ENCODE results near the gene EXT2. TPM values are rescaled to one million over a fixed set of nuclear protein-coding genes. Genes with fewer than 3 reads are reported as not detected.

The EXT2 gene
- total RNA-seq, 4 donors from 2014 or later = 46.6 to 72.6 (median 68.8) TPM

DNA sequence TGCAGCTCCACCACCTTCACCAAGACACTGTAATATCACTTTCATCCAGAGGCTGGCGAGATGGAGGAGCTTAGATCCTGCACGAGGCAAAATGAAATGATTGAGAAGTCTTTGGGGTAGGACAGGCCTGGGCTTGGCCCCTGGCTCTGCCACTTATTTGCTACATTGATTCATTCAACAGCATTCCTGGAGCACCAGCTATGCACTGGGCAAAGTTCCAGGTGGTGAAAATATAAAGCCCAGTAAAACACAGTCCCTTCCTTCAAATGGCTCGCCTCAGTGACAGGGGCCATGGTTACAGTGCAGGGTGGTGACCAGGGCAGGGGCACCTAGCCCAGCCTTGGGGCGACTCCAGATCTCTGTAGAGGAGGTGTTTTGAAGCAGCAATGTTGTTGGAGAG lies 194.7 kb downstream of the EXT2 start:
- 30 to 43% methylated on average over 4 of the region's 4 CpGs for WGBS, 2 donors
- TF ChIP-seq POLR2A (IDR thresholded peaks at IDR 0.05) = no peak
- TF ChIP-seq, protein P1, sequence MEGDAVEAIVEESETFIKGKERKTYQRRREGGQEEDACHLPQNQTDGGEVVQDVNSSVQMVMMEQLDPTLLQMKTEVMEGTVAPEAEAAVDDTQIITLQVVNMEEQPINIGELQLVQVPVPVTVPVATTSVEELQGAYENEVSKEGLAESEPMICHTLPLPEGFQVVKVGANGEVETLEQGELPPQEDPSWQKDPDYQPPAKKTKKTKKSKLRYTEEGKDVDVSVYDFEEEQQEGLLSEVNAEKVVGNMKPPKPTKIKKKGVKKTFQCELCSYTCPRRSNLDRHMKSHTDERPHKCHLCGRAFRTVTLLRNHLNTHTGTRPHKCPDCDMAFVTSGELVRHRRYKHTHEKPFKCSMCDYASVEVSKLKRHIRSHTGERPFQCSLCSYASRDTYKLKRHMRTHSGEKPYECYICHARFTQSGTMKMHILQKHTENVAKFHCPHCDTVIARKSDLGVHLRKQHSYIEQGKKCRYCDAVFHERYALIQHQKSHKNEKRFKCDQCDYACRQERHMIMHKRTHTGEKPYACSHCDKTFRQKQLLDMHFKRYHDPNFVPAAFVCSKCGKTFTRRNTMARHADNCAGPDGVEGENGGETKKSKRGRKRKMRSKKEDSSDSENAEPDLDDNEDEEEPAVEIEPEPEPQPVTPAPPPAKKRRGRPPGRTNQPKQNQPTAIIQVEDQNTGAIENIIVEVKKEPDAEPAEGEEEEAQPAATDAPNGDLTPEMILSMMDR (IDR thresholded peaks at IDR 0.05) = no peak

More for the DNA sequence above, 194.7 kb downstream of the EXT2 start:
- DNase-seq (ENCODE audit: low spot score in 2 of 2) = no peak
- H3K4me3 ChIP-seq (ENCODE audit: low read depth, poor library complexity, severe bottlenecking) = no peak overlapping the region
- intact Hi-C loops (cut with DNase I; ENCODE audit: low total_unique reads) = no loop called here

Other genes with a start within 250 kb of the EXT2 start
- 10 to 100 TPM; 34.0 to 43.9 (median 39.8) TPM for gene ALKBH3, start 214.8 kb upstream of the EXT2 start, total RNA-seq
- gene C11orf96, start 153.0 kb upstream of the EXT2 start, total RNA-seq = 100 to 1,000 TPM in 1 of 4 donors, 10 to 100 TPM in 3; 42.5 to 101 (median 60.2) TPM
- gene ACCSL, start 47.7 kb upstream of the EXT2 start, total RNA-seq = under 1 TPM in 1 of 4 donors, not detected in 3; 0.13 TPM
- gene ACCS, start 29.4 kb upstream of the EXT2 start, total RNA-seq = 10 to 100 TPM in 2 of 4 donors, 1 to 10 TPM in 2; 7.7 to 21.7 (median 12.1) TPM
- 1 to 10 TPM in 1 of 4 donors, under 1 TPM in 2, not detected in 1; 0.04 to 1.7 (median 0.96) TPM for gene ALX4, start 214.5 kb downstream of the EXT2 start, total RNA-seq